Neural crest cell (in vitro differentiated cells): ENCODE data around the gene SLC6A13. TPM values are rescaled to one million over a fixed set of nuclear protein-coding genes. Genes with fewer than 3 reads are reported as not detected.
"Not testable (repeated sequence)": the region's sequence is repeated elsewhere in the genome, so short reads cannot be mapped to it uniquely, and the experiment has no call there.

Source experiments
- DNase-seq: peaks from one replicate; pipeline ENCODE4 v3.0.0; 2021; ENCODE audit warnings: low read depth, mixed read lengths, low spot score
- H3K27ac Mint-ChIP-seq: one replicate; pipeline ENCODE4 v1.8.0; 2021; ENCODE audit warnings: mild to moderate bottlenecking, mixed read lengths; ENCODE audit not compliant: unreplicated experiment
- H3K27me3 Mint-ChIP-seq: 2 replicates; pipeline ENCODE4 v1.8.0; 2021; ENCODE audit warnings: low read depth, mild to moderate bottlenecking, mixed read lengths
- H3K36me3 Mint-ChIP-seq: 2 replicates; pipeline ENCODE4 v1.8.0; 2021; ENCODE audit warnings: low read depth, mild to moderate bottlenecking, mixed read lengths
- H3K4me1 Mint-ChIP-seq: 2 replicates; pipeline ENCODE4 v1.8.0; 2021; ENCODE audit warnings: mixed read lengths
- H3K4me3 Mint-ChIP-seq: one replicate; pipeline ENCODE4 v1.8.0; 2021; ENCODE audit warnings: mild to moderate bottlenecking, mixed read lengths
- H3K9me3 Mint-ChIP-seq: 2 replicates; pipeline ENCODE4 v1.8.0; 2021; ENCODE audit warnings: mixed read lengths
- total RNA-seq: library from RNA; stranded (reverse); gene quantifications from 2 replicates; pipeline ENCODE4 v1.2.1, GENCODE V29; 2021
- TF ChIP-seq, protein P1 (sequence below): fragments of 200-600 bp; sonication (generic); conservative IDR thresholded peaks from 2 replicates; pipeline ENCODE4 v1.5.0; 2021; ENCODE audit warnings: antibody characterized with exemption, mild to moderate bottlenecking

SLC6A13 gene
- total RNA-seq, 1 donor from 2014 or later = 0.30 TPM

DNA sequence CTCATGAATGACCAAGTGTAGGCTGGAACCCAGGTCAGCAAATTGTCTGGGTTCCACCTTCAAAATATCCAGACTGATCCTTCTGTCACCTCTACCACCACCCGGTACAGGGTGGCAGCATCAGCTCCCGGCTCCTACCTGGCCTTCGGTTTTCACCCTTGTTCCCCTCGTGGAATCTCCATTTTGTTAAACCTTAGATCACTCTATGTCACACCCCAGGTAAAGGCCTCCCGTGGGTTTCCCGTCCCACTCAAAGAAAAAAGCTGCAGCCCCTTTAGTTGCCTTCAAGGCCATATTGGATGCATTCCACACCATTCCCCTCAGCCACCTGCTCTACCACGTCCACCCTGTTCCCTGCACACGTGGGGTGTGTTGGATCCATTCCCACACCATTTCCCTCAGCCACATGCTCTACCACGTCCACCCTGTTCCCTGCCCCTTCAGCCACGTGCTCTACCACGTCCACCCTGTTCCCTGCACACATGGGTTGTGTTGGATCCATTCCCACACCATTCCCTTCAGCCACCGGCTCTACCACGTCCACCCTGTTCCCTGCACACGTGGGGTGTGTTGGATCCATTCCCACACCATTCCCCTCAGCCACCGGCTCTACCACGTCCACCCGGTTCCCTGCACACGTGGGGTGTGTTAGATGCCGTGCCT, 23.8 kb downstream of the SLC6A13 start:
- H3K36me3 Mint-ChIP-seq = no peaks in the 10 kb centered on the region
- peaks cover 11% of the 10 kb centered on the region for H3K9me3 Mint-ChIP-seq
- no peak for DNase-seq
- TF ChIP-seq, protein P1, sequence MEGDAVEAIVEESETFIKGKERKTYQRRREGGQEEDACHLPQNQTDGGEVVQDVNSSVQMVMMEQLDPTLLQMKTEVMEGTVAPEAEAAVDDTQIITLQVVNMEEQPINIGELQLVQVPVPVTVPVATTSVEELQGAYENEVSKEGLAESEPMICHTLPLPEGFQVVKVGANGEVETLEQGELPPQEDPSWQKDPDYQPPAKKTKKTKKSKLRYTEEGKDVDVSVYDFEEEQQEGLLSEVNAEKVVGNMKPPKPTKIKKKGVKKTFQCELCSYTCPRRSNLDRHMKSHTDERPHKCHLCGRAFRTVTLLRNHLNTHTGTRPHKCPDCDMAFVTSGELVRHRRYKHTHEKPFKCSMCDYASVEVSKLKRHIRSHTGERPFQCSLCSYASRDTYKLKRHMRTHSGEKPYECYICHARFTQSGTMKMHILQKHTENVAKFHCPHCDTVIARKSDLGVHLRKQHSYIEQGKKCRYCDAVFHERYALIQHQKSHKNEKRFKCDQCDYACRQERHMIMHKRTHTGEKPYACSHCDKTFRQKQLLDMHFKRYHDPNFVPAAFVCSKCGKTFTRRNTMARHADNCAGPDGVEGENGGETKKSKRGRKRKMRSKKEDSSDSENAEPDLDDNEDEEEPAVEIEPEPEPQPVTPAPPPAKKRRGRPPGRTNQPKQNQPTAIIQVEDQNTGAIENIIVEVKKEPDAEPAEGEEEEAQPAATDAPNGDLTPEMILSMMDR = no peak
- H3K27ac Mint-ChIP-seq = no peak overlapping the region
- H3K4me3 Mint-ChIP-seq = no peak overlapping the region
- peaks cover 6% of the 10 kb centered on the region for H3K27me3 Mint-ChIP-seq
- no peaks in the 10 kb centered on the region for H3K4me1 Mint-ChIP-seq

- Mint-ChIP-seq H3K4me3 (no peak overlapping the region), H3K36me3 (no peaks in the 10 kb centered on the region), H3K4me1 (no peaks in the 10 kb centered on the region), H3K27ac (no peak overlapping the region), H3K27me3 (no peaks in the 10 kb centered on the region), H3K9me3 (peaks cover 11% of the 10 kb centered on the region)
- DNase-seq = no peak
- TF ChIP-seq, protein P1 = no peak
Observed at GRCh38 chr12:238116-238515, 24.5 kb downstream of the SLC6A13 start.

DNA sequence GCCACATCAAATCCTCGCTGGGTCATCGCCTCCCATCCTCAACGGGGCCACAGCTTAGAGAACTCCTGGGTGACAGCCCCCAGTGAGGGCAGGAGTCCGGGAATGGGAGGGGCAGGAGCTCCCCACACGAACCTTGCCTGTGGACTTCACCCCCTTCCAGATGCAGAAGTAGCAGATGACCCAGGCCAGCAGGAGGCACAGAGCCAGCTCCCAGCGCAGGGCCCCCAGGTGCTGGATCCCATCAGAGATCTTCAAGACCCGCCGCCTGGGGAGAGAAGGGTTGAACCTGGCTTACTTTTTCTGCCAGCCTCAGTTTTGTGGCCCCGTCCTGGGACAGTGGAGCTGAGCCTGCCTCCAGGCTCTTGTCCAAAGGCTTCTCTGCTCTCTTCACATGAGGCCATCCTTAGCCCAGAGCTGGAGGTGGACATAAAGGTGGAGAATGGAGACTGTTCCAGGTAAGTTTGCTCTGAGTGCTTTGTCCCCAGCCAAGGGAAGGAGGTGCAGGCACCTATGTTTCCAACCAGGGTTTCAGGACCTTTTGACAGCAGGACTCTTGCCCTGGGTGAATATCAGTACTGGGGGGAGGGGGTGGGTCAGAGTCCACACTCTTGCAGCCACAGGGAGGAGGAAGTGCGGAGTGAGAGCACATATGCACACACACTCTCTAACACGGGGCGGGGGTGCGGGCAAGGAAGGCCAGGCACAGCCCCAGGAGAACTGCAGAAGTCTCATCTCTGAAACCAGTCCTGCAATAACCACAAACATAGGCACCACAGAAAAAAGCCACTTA, 25.4 kb downstream of the SLC6A13 start:
- no peaks in the 10 kb centered on the region for H3K27me3 Mint-ChIP-seq
- no peak overlapping the region for H3K27ac Mint-ChIP-seq
- H3K4me3 Mint-ChIP-seq = no peak overlapping the region
- peaks cover 11% of the 10 kb centered on the region for H3K9me3 Mint-ChIP-seq
- no peaks in the 10 kb centered on the region for H3K36me3 Mint-ChIP-seq
- H3K4me1 Mint-ChIP-seq = peaks cover 2% of the 10 kb centered on the region
- TF ChIP-seq, protein P1 = no peak
- DNase-seq = no peak

DNA sequence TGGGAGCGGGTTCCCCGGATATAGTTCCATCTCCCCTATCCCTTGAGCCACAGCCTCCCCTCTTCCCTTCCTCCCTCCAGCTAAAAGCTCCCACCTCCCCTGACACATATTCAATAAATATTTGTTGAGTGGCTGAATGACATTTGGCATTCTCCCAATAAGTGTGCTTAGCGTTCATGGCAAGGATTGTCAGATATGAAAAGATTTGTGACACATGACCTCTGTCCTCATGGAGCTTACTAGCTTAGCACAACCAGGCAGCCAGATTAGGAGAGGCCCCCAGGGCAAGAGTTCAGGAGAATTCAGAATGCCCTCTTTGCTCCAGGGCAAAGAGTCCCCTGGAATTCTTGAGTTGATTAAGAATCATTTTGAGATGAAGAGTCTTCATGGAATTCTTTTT, 26.2 kb downstream of the SLC6A13 start:
- DNase-seq = no peak
- TF ChIP-seq, protein P1 = no peak
- H3K4me1 Mint-ChIP-seq = peaks cover 7% of the 10 kb centered on the region
- no peaks in the 10 kb centered on the region for H3K27me3 Mint-ChIP-seq
- peaks cover 11% of the 10 kb centered on the region for H3K9me3 Mint-ChIP-seq
- H3K4me3 Mint-ChIP-seq = no peak overlapping the region
- H3K36me3 Mint-ChIP-seq = no peaks in the 10 kb centered on the region
- no peak overlapping the region for H3K27ac Mint-ChIP-seq

- H3K27ac Mint-ChIP-seq, H3K27me3 Mint-ChIP-seq, H3K4me3 Mint-ChIP-seq, DNase-seq, H3K36me3 Mint-ChIP-seq: not testable (repeated sequence)
- peaks cover 11% of the 10 kb centered on the region for H3K9me3 Mint-ChIP-seq
- peaks cover 12% of the 10 kb centered on the region for H3K4me1 Mint-ChIP-seq
Observed at GRCh38 chr12:235967-236366, 26.7 kb downstream of the SLC6A13 start.

DNA sequence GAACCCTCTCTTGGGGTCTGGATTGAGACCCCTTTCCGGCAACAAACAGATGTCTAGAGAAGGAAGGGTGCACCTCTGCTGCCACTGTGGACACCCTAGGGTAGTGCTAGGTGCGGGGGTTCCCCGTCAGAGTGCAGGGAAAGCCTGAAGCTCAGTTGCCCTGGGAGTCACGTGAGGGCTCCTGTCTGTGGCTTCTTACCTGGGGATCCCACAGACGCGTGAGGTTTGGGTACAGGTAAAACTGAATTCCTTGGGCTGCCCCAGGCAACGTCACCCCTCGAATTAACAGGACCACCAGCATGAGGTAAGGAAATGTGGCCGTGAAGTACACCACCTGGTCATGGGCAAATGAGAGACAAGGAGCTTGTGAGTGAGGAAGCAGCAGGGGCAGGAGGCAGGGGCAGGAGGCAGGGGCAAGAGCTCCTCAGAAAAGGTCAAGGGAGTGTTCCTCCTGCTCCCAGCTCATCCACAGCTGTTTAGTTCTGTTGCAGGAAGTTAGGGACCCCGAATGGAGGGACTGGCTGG, 27.7 kb downstream of the SLC6A13 start:
- peaks cover 4% of the 10 kb centered on the region for H3K27me3 Mint-ChIP-seq
- H3K4me1 Mint-ChIP-seq = peaks cover 22% of the 10 kb centered on the region
- no peak overlapping the region for H3K4me3 Mint-ChIP-seq
- TF ChIP-seq, protein P1 = no peak
- peaks cover 11% of the 10 kb centered on the region for H3K9me3 Mint-ChIP-seq
- H3K36me3 Mint-ChIP-seq = no peaks in the 10 kb centered on the region
- no peak for DNase-seq
- H3K27ac Mint-ChIP-seq = no peak overlapping the region
